WTC11 (cell line): ENCODE results near the gene PPP2R1B. TPM values are rescaled to one million over a fixed set of nuclear protein-coding genes. Genes with fewer than 3 reads are reported as not detected.

Experiments used
- ATAC-seq: fragments of 200-7000 bp; cut with Tn5 transposase; 2 replicates; pipeline ENCODE4 v1.10.0; 2021; ENCODE audit warnings: mild to moderate bottlenecking, moderate library complexity
- CTCF ChIA-PET: fragments of 300-600 bp; sonication (Branson Sonifier 250); formaldehyde crosslinking; loops from one replicate; lab custom pipeline; 2021; ENCODE audit warnings: antibody characterized with exemption; lab: Charles Lee
- POLR2A ChIA-PET: fragments of 350-600 bp; sonication (Branson Sonifier 250); formaldehyde crosslinking; loops from one replicate; lab custom pipeline; 2021; ENCODE audit warnings: antibody characterized with exemption; lab: Charles Lee
- DNase-seq: peaks from one replicate; pipeline ENCODE4 v3.0.0; 2021; ENCODE audit warnings: low spot score
- H3K27ac Mint-ChIP-seq: 2 replicates; pipeline ENCODE4 v1.8.0; 2021; ENCODE audit warnings: mixed read lengths
- H3K27me3 Mint-ChIP-seq: 2 replicates; pipeline ENCODE4 v1.8.0; 2021; ENCODE audit warnings: low read depth, mild to moderate bottlenecking, moderate library complexity, mixed read lengths
- H3K36me3 Mint-ChIP-seq: 2 replicates; pipeline ENCODE4 v1.8.0; 2021; ENCODE audit warnings: mixed read lengths
- H3K4me1 Mint-ChIP-seq: 2 replicates; pipeline ENCODE4 v1.8.0; 2022; ENCODE audit warnings: mixed read lengths
- H3K4me3 Mint-ChIP-seq: 2 replicates; pipeline ENCODE4 v1.8.0; 2021; ENCODE audit warnings: mild to moderate bottlenecking, moderate library complexity, mixed read lengths
- H3K9me3 Mint-ChIP-seq: 2 replicates; pipeline ENCODE4 v1.8.0; 2021; ENCODE audit warnings: mixed read lengths
- ATF1 ChIP-seq: sonication (generic); formaldehyde crosslinking; IDR thresholded peaks from 2 replicates; pipeline ENCODE4 v1.8.1; 2023; ENCODE audit warnings: mild to moderate bottlenecking, moderate library complexity, missing genetic modification reagents
- CBFB ChIP-seq: sonication (generic); formaldehyde crosslinking; IDR thresholded peaks from 2 replicates; pipeline ENCODE4 v1.8.1; 2022; ENCODE audit warnings: mild to moderate bottlenecking, low read depth, missing genetic modification reagents
- E2F5 ChIP-seq: sonication (generic); formaldehyde crosslinking; IDR thresholded peaks from 2 replicates; pipeline ENCODE4 v1.8.1; 2022; ENCODE audit warnings: mild to moderate bottlenecking, moderate library complexity, missing genetic modification reagents
- ELF4 ChIP-seq: sonication (generic); formaldehyde crosslinking; IDR thresholded peaks from 2 replicates; pipeline ENCODE4 v1.8.1; 2022; ENCODE audit warnings: low read depth, mild to moderate bottlenecking, moderate library complexity, missing genetic modification reagents
- FOXP1 ChIP-seq: sonication (generic); formaldehyde crosslinking; IDR thresholded peaks from 2 replicates; pipeline ENCODE4 v1.8.0; 2022; ENCODE audit warnings: missing genetic modification reagents, mild to moderate bottlenecking, moderate library complexity, borderline replicate concordance
- JAZF1 ChIP-seq: fragments of 250-450 bp; sonication (Bioruptor Pico); IDR thresholded peaks from 2 replicates; pipeline ENCODE4 v1.9.0; 2021; ENCODE audit warnings: moderate library complexity, mild to moderate bottlenecking, inconsistent platforms
- JUN ChIP-seq: sonication (generic); formaldehyde crosslinking; IDR thresholded peaks from 2 replicates; pipeline ENCODE4 v1.8.0; 2023; ENCODE audit warnings: mild to moderate bottlenecking, missing genetic modification reagents
- KAT7 ChIP-seq: sonication (generic); formaldehyde crosslinking; IDR thresholded peaks from 2 replicates; pipeline ENCODE4 v1.8.1; 2023; ENCODE audit warnings: missing genetic modification reagents, mild to moderate bottlenecking, borderline replicate concordance
- NR1H2 ChIP-seq: sonication (generic); formaldehyde crosslinking; IDR thresholded peaks from 2 replicates; pipeline ENCODE4 v1.9.0; 2021; ENCODE audit warnings: mild to moderate bottlenecking, moderate library complexity, missing genetic modification reagents
- RORB ChIP-seq: fragments of 250-450 bp; sonication (Bioruptor Pico); IDR thresholded peaks from 2 replicates; pipeline ENCODE4 v1.9.0; 2021; ENCODE audit warnings: mild to moderate bottlenecking
- SMAD3 ChIP-seq: sonication (generic); formaldehyde crosslinking; IDR thresholded peaks from 2 replicates; pipeline ENCODE4 v1.8.0; 2022; ENCODE audit warnings: missing genetic modification reagents, mild to moderate bottlenecking, borderline replicate concordance
- TEAD4 ChIP-seq: sonication (generic); formaldehyde crosslinking; IDR thresholded peaks from 2 replicates; pipeline ENCODE4 v1.8.0; 2022; ENCODE audit warnings: mild to moderate bottlenecking, missing genetic modification reagents
- USF2 ChIP-seq: sonication (generic); formaldehyde crosslinking; IDR thresholded peaks from 2 replicates; pipeline ENCODE4 v1.8.1; 2023; ENCODE audit warnings: mild to moderate bottlenecking, missing genetic modification reagents, moderate library complexity
- ZNF138 ChIP-seq: sonication (generic); formaldehyde crosslinking; conservative IDR thresholded peaks from 2 replicates; pipeline ENCODE4 v1.8.1; 2022; ENCODE audit warnings: mild to moderate bottlenecking, moderate library complexity, missing genetic modification reagents
- ZNF317 ChIP-seq: sonication (generic); formaldehyde crosslinking; IDR thresholded peaks from 2 replicates; pipeline ENCODE4 v1.8.1; 2023; ENCODE audit warnings: low read depth, mild to moderate bottlenecking, moderate library complexity, missing genetic modification reagents, borderline replicate concordance
- ZNF396 ChIP-seq: fragments of 250-450 bp; sonication (Bioruptor Pico); IDR thresholded peaks from 2 replicates; pipeline ENCODE4 v1.8.0; 2021; ENCODE audit warnings: mild to moderate bottlenecking, moderate library complexity, borderline replicate concordance
- ZNF425 ChIP-seq: fragments of 250-450 bp; sonication (Bioruptor Pico); conservative IDR thresholded peaks from 2 replicates; pipeline ENCODE4 v1.9.0; 2021; ENCODE audit warnings: mild to moderate bottlenecking
- ZNF671 ChIP-seq: fragments of 250-450 bp; sonication (Bioruptor Pico); IDR thresholded peaks from 2 replicates; pipeline ENCODE4 v1.8.0; 2021; ENCODE audit warnings: mild to moderate bottlenecking
- total RNA-seq: library from RNA; stranded (reverse); gene quantifications from 3 replicates; pipeline ENCODE4 v1.2.3, GENCODE V29; 2021
- TF ChIP-seq, protein P1 (sequence below): sonication (generic); formaldehyde crosslinking; conservative IDR thresholded peaks from 2 replicates; pipeline ENCODE4 v1.8.1; 2022; ENCODE audit warnings: mild to moderate bottlenecking, missing genetic modification reagents
- TF ChIP-seq, protein P2 (sequence below): fragments of 250-450 bp; sonication (Bioruptor Pico); IDR thresholded peaks from 2 replicates; pipeline ENCODE4 v1.9.0; 2021; ENCODE audit warnings: mild to moderate bottlenecking
- TF ChIP-seq, protein P3 (sequence below): sonication (generic); formaldehyde crosslinking; IDR thresholded peaks from 2 replicates; pipeline ENCODE4 v1.8.0; 2022; ENCODE audit warnings: mild to moderate bottlenecking, missing genetic modification reagents
- TF ChIP-seq, protein P4 (sequence below): fragments of 250-450 bp; sonication (Bioruptor Pico); IDR thresholded peaks from 2 replicates; pipeline ENCODE4 v1.9.0; 2021; ENCODE audit warnings: mild to moderate bottlenecking
- TF ChIP-seq, protein P5 (sequence below): sonication (generic); formaldehyde crosslinking; IDR thresholded peaks from 2 replicates; pipeline ENCODE4 v1.8.0; 2022; ENCODE audit warnings: mild to moderate bottlenecking, missing genetic modification reagents

PPP2R1B gene
- total RNA-seq, 1 experiment from 2014 or later = 87.7 TPM

DNA sequence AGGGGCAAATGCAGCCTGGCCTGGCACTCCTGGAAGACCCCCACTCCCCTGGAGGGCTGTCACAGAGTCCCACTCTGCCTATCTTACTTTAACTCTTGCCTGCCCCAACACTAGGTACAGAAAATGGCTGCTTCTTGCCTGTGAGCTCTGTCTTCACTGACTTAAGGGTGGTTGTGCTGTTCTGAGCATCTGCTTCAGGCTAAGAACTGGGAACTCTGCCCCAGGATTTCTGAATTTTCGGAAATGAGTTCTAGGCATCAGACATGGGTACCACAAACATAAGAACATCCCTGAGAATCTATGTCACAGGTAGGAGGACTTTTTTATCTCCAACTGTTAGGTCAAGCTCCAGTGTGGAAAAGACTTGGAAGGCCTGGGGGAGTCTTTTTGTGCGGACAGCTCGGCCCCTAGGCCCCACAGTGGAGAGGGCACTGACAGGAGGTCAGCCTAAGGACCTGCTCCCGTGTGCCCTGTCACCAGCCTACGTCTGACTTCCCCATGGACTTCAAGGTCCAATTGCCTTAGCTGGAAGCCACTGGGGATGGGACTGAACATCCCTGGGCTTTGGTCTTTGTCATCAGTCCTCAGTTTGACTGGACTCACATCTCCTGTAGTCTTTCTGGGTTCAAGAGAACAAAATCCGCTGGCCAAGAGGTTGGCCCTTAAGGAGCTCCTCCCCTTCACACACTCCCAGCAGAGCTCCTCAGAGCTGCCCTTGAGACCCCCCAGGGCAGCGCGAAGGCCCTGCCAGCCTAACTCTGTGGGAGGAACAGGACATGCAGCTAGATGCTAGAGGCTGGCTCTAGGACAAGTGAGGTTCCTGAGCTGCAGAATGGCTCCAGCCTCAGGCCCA, 31.9 kb downstream of the PPP2R1B start:
- ATAC-seq (no peak), DNase-seq (no peak)
- Mint-ChIP-seq H3K4me3 (no peak overlapping the region), H3K27ac (peak overlapping the region; percentile 79), H3K4me1 (peaks cover 2% of the 10 kb centered on the region; the same call in 1 of the 2 replicates), H3K36me3 (peaks cover 3% of the 10 kb centered on the region), H3K27me3 (no peaks in the 10 kb centered on the region), H3K9me3 (no peaks in the 10 kb centered on the region)
- ChIA-PET CTCF (interaction anchor here (1.4 kb wide), 1 partner anchor 107 kb away, joined by 3 read pairs; no protein-coding TSS in a partner anchor), POLR2A (no interaction called here)
- TF ChIP-seq E2F5 = no peak
- TF ChIP-seq JAZF1 (CRISPR knock-in tag) = no peak
- no peak for TF ChIP-seq CBFB (CRISPR knock-in tag)
- TF ChIP-seq KAT7 (CRISPR knock-in tag) = no peak
- no peak for TF ChIP-seq ELF4 (CRISPR knock-in tag)
- TF ChIP-seq FOXP1 (CRISPR knock-in tag) = 0 out of 2 replicates have a peak, but pooled peaks have one; percentile 19
- TF ChIP-seq, protein P1, sequence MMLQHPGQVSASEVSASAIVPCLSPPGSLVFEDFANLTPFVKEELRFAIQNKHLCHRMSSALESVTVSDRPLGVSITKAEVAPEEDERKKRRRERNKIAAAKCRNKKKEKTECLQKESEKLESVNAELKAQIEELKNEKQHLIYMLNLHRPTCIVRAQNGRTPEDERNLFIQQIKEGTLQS (CRISPR knock-in tag) = no peak
- no peak for TF ChIP-seq USF2 (CRISPR knock-in tag)

DNA sequence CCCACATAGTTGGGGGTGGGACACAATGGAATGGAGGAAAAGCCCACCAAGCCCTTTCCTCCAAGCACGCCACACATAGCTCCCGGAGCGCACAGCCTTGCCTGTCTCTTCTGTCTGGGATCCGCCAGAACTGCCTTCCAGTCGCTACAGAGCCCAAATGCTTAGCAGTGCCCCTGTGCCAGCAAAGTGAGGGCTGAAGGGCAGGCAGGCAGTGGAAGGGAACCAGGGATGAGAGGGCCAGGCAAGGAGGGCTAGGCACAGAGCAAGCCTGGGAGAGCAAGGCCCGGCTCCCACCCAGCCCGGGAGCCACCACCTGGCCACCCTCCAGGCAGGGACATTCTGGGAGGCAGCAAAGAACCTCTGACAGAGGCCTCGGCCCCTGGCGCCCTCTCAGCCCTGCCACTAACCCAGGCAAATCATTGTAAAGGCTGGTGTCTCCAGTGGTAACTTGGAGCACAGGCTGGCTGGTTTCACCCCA, 32.5 kb downstream of the PPP2R1B start:
- CTCF ChIA-PET = interaction anchor here (0.9 to 1.4 kb wide), 3 partner anchors 10 to 129 kb away, joined by 3 to 5 read pairs (median 3); no protein-coding TSS in a partner anchor
- no peak overlapping the region for H3K27ac Mint-ChIP-seq
- no peak for DNase-seq
- no peaks in the 10 kb centered on the region for H3K9me3 Mint-ChIP-seq
- H3K4me3 Mint-ChIP-seq = no peak overlapping the region
- POLR2A ChIA-PET = interaction anchor here (0.6 to 2.7 kb wide), 2 partner anchors 33 to 128 kb away, joined by 3 to 6 read pairs; partner anchors contain the start of gene PPP2R1B
- ATAC-seq = peak; percentile 9; the same call in 1 of the 2 replicates
- H3K27me3 Mint-ChIP-seq = no peaks in the 10 kb centered on the region
- H3K4me1 Mint-ChIP-seq = peaks cover 2% of the 10 kb centered on the region; the same call in 1 of the 2 replicates
- H3K36me3 Mint-ChIP-seq = peaks cover 7% of the 10 kb centered on the region
- TF ChIP-seq ZNF317 (CRISPR knock-in tag) = no peak
- TF ChIP-seq, protein P2, sequence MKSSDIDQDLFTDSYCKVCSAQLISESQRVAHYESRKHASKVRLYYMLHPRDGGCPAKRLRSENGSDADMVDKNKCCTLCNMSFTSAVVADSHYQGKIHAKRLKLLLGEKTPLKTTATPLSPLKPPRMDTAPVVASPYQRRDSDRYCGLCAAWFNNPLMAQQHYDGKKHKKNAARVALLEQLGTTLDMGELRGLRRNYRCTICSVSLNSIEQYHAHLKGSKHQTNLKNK (CRISPR knock-in tag) = no peak
- no peak for TF ChIP-seq JUN
- no peak for TF ChIP-seq NR1H2
- TF ChIP-seq TEAD4 (CRISPR knock-in tag) = no peak
- TF ChIP-seq, protein P3, sequence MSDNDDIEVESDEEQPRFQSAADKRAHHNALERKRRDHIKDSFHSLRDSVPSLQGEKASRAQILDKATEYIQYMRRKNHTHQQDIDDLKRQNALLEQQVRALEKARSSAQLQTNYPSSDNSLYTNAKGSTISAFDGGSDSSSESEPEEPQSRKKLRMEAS = no peak
- TF ChIP-seq, protein P4, sequence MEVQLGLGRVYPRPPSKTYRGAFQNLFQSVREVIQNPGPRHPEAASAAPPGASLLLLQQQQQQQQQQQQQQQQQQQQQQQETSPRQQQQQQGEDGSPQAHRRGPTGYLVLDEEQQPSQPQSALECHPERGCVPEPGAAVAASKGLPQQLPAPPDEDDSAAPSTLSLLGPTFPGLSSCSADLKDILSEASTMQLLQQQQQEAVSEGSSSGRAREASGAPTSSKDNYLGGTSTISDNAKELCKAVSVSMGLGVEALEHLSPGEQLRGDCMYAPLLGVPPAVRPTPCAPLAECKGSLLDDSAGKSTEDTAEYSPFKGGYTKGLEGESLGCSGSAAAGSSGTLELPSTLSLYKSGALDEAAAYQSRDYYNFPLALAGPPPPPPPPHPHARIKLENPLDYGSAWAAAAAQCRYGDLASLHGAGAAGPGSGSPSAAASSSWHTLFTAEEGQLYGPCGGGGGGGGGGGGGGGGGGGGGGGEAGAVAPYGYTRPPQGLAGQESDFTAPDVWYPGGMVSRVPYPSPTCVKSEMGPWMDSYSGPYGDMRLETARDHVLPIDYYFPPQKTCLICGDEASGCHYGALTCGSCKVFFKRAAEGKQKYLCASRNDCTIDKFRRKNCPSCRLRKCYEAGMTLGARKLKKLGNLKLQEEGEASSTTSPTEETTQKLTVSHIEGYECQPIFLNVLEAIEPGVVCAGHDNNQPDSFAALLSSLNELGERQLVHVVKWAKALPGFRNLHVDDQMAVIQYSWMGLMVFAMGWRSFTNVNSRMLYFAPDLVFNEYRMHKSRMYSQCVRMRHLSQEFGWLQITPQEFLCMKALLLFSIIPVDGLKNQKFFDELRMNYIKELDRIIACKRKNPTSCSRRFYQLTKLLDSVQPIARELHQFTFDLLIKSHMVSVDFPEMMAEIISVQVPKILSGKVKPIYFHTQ (CRISPR knock-in tag) = no peak
- no peak for TF ChIP-seq ZNF671 (CRISPR knock-in tag)
- TF ChIP-seq E2F5 = no peak
- TF ChIP-seq KAT7 (CRISPR knock-in tag) = no peak
- TF ChIP-seq, protein P5, sequence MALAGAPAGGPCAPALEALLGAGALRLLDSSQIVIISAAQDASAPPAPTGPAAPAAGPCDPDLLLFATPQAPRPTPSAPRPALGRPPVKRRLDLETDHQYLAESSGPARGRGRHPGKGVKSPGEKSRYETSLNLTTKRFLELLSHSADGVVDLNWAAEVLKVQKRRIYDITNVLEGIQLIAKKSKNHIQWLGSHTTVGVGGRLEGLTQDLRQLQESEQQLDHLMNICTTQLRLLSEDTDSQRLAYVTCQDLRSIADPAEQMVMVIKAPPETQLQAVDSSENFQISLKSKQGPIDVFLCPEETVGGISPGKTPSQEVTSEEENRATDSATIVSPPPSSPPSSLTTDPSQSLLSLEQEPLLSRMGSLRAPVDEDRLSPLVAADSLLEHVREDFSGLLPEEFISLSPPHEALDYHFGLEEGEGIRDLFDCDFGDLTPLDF (CRISPR knock-in tag) = no peak
- TF ChIP-seq ATF1 (CRISPR knock-in tag) = no peak
- TF ChIP-seq ZNF425 = no peak
- TF ChIP-seq ZNF138 (CRISPR knock-in tag) = no peak
- no peak for TF ChIP-seq RORB (CRISPR knock-in tag)
- TF ChIP-seq SMAD3 = no peak
- no peak for TF ChIP-seq ZNF396 (CRISPR knock-in tag)
